Cerebellar cortex (tissue), 1 donor: ENCODE results near the gene HSPA4L.

Experiments
- DNase-seq: peaks from one replicate; pipeline ENCODE4 v3.0.0-alpha.2; 2015; ENCODE audit warnings: low spot score

Gene HSPA4L

GRCh38 chr4:127870281-127870680 lies 88.2 kb downstream of the HSPA4L start:
- DNase-seq = no peak

GRCh38 chr4:127870688-127871087 lies 88.6 kb downstream of the HSPA4L start:
- DNase-seq = no peak

GRCh38 chr4:127875791-127876190 lies 93.7 kb downstream of the HSPA4L start:
- no peak for DNase-seq

- peak; percentile 92 for DNase-seq
These were observed 98.8 kb downstream of the HSPA4L start, which contains the start of gene PLK4 for GRCh38 chr4:127880763-127881562. Gene PLK4, plus strand, starts transcription at chr4:127880893. Its CDS starts 242 bp downstream, at chr4:127881135.

- no peak for DNase-seq
These were observed 99.4 kb downstream of the HSPA4L start for GRCh38 chr4:127881563-127881864.

- no peak for DNase-seq
These were observed 106.4 kb downstream of the HSPA4L start for GRCh38 chr4:127888559-127888958.

GRCh38 chr4:127889903-127890302 lies 107.8 kb downstream of the HSPA4L start:
- DNase-seq = no peak
